A549 (cell line): Measurements from ENCODE around the gene STX18. TPM values are rescaled to one million over a fixed set of nuclear protein-coding genes. Genes with fewer than 3 reads are reported as not detected.

Experiments used
- ATAC-seq, 2 experiments: fragments of 200-7000 bp in 1 of 2; fragments of >200 bp in 1 of 2; cut with Nextera tagmentation in 1 of 2; cut with Tn5 transposase in 1 of 2; 3 replicates each; pipeline versions ENCODE4 v1.8.0 to v1.9.1; 2018 to 2020; ENCODE audit warnings: mild to moderate bottlenecking in 1 of 2, moderate library complexity in 1 of 2
- CTCF ChIA-PET: fragments of 300-600 bp; sonication (Branson Sonifier 250); formaldehyde crosslinking; extraction: SDS; loops from one replicate; lab custom pipeline; 2021; ENCODE audit warnings: antibody characterized with exemption, inconsistent platforms; lab: Yijun Ruan, JAX
- POLR2A ChIA-PET: fragments of 350-600 bp; formaldehyde crosslinking; extraction: SDS; loops from one replicate; lab custom pipeline; 2021; ENCODE audit warnings: antibody characterized with exemption, inconsistent platforms; lab: Yijun Ruan, JAX
- DNase-seq, 2 experiments: peaks; one replicate each; pipeline versions ENCODE4 v3.0.0 to v3.0.0-alpha.2; 2011 to 2016; ENCODE audit warnings: low read depth in 1 of 2, low spot score in 1 of 2
- FAIRE-seq: peaks from 2 replicates; lab custom pipeline; 2011; peaks lifted over from hg19 to GRCh38; lab: Jason Lieb, UNC
- H3K27ac ChIP-seq, 2 experiments: fragments of >200 bp; sonication (Bioruptor Twin); formaldehyde crosslinking; 3 replicates each; pipeline ENCODE4 v1.5.1; 2016 to 2017
- H3K4me1 ChIP-seq: fragments of >200 bp; sonication (Bioruptor Twin); formaldehyde crosslinking; 3 replicates; pipeline ENCODE4 v1.6.1; 2016
- H3K4me2 ChIP-seq: fragments of >200 bp; sonication (Bioruptor Twin); formaldehyde crosslinking; 3 replicates; pipeline ENCODE4 v1.6.1; 2016
- H3K4me3 ChIP-seq: fragments of >200 bp; sonication (Bioruptor Twin); formaldehyde crosslinking; 3 replicates; pipeline ENCODE4 v1.5.1; 2016
- H3K9me3 ChIP-seq: fragments of >200 bp; sonication (Bioruptor Twin); formaldehyde crosslinking; 3 replicates; pipeline ENCODE4 v1.6.1; 2016
- ATOH8 ChIP-seq: fragments of 250-450 bp; sonication (Bioruptor Pico); IDR thresholded peaks from 2 replicates; pipeline ENCODE4 v1.5.0; 2020; ENCODE audit warnings: low read depth, mild to moderate bottlenecking, moderate library complexity
- BHLHE40 ChIP-seq: IDR thresholded peaks from 2 replicates; pipeline ENCODE4 v1.6.1; 2012; ENCODE audit warnings: low read depth, low read length, inconsistent platforms
- CBX2 ChIP-seq: fragments of 200-600 bp; sonication (generic); IDR thresholded peaks from 2 replicates; pipeline ENCODE4 v1.6.1; 2016; ENCODE audit warnings: low read depth, mild to moderate bottlenecking, borderline replicate concordance
- CEBPB ChIP-seq, 2 experiments: fragments of >200 bp in 1 of 2; sonication (Bioruptor Twin) in 1 of 2; formaldehyde crosslinking in 1 of 2; IDR thresholded peaks; 2 replicates each; pipeline ENCODE4 v1.6.1; 2012 to 2016
- EHF ChIP-seq: fragments of 250-450 bp; sonication (Bioruptor Pico); IDR thresholded peaks from 2 replicates; pipeline ENCODE4 v1.5.0; 2020; ENCODE audit warnings: mild to moderate bottlenecking
- ELK1 ChIP-seq: fragments of 150-350 bp; IDR thresholded peaks from 2 replicates; pipeline ENCODE4 v1.6.1; 2014; ENCODE audit warnings: low read depth, mild to moderate bottlenecking, low read length
- ESRRA ChIP-seq: fragments of 150-350 bp; IDR thresholded peaks from 2 replicates; pipeline ENCODE4 v1.6.1; 2014; ENCODE audit warnings: mild to moderate bottlenecking, low read length, borderline replicate concordance
- FOSL2 ChIP-seq, 2 experiments: fragments of 450-650 bp in 1 of 2; fragments of >200 bp in 1 of 2; sonication (Bioruptor Twin) in 1 of 2; formaldehyde crosslinking; IDR thresholded peaks; 2 replicates each; pipeline versions ENCODE4 v1.5.0 to v1.6.1; 2016 to 2020; ENCODE audit warnings: mild to moderate bottlenecking in 1 of 2, moderate library complexity in 1 of 2
- GATA3 ChIP-seq: IDR thresholded peaks from 2 replicates; pipeline ENCODE4 v1.6.1; 2012; ENCODE audit warnings: borderline replicate concordance
- HDAC2 ChIP-seq: fragments of 200-600 bp; sonication (generic); IDR thresholded peaks from 2 replicates; pipeline ENCODE4 v1.6.1; 2016
- HMGXB4 ChIP-seq: fragments of 250-450 bp; sonication (Bioruptor Pico); IDR thresholded peaks from 2 replicates; pipeline ENCODE4 v1.5.0; 2021; ENCODE audit warnings: mild to moderate bottlenecking, moderate library complexity, borderline replicate concordance
- HOXB13 ChIP-seq: fragments of 250-450 bp; sonication (Bioruptor Pico); IDR thresholded peaks from 2 replicates; pipeline ENCODE4 v1.5.0; 2020; ENCODE audit warnings: low read depth, mild to moderate bottlenecking, moderate library complexity
- HOXB5 ChIP-seq: fragments of 250-450 bp; sonication (Bioruptor Pico); IDR thresholded peaks from 2 replicates; pipeline ENCODE4 v1.5.0; 2020; ENCODE audit warnings: mild to moderate bottlenecking, moderate library complexity
- JUNB ChIP-seq: fragments of >200 bp; sonication (Bioruptor Twin); formaldehyde crosslinking; IDR thresholded peaks from 2 replicates; pipeline ENCODE4 v1.6.1; 2016
- KDM5A ChIP-seq: fragments of 200-600 bp; sonication (generic); IDR thresholded peaks from 2 replicates; pipeline ENCODE4 v1.6.1; 2016; ENCODE audit warnings: antibody characterized with exemption, mild to moderate bottlenecking
- MAFK ChIP-seq: fragments of 450-650 bp; IDR thresholded peaks from 2 replicates; pipeline ENCODE4 v1.6.1; 2014; ENCODE audit not compliant: partially characterized antibody
- MAX ChIP-seq: IDR thresholded peaks from 2 replicates; pipeline ENCODE4 v1.6.1; 2012
- MYC ChIP-seq: IDR thresholded peaks from 2 replicates; pipeline ENCODE4 v1.6.1; 2012; ENCODE audit warnings: mild to moderate bottlenecking, inconsistent platforms, low read length, improper control_type of control experiment, borderline replicate concordance
- NPAS2 ChIP-seq: fragments of 250-450 bp; sonication (Bioruptor Pico); IDR thresholded peaks from 2 replicates; pipeline ENCODE4 v1.8.0; 2022; ENCODE audit warnings: mild to moderate bottlenecking, moderate library complexity, borderline replicate concordance
- NR3C1 ChIP-seq: fragments of >200 bp; sonication (Bioruptor Twin); formaldehyde crosslinking; IDR thresholded peaks from 3 replicates; pipeline ENCODE4 v1.6.1; 2017
- PHF8 ChIP-seq: fragments of 200-600 bp; sonication (generic); IDR thresholded peaks from 2 replicates; pipeline ENCODE4 v1.6.1; 2016; ENCODE audit warnings: low read depth, mild to moderate bottlenecking, antibody characterized with exemption, moderate library complexity, borderline replicate concordance
- RAD21 ChIP-seq, 2 experiments: fragments of >200 bp in 1 of 2; sonication (Bioruptor Twin) in 1 of 2; formaldehyde crosslinking in 1 of 2; IDR thresholded peaks in 1 of 2; conservative IDR thresholded peaks in 1 of 2; 2 replicates in 1 of 2; 3 replicates in 1 of 2; pipeline ENCODE4 v1.6.1; 2012 to 2018; ENCODE audit warnings: inconsistent platforms in 1 of 2
- RNF2 ChIP-seq: fragments of 200-600 bp; sonication (generic); IDR thresholded peaks from 2 replicates; pipeline ENCODE4 v1.6.1; 2016; ENCODE audit warnings: low read depth, mild to moderate bottlenecking, antibody characterized with exemption, moderate library complexity, borderline replicate concordance
- SREBF2 ChIP-seq: fragments of 450-650 bp; IDR thresholded peaks from 2 replicates; pipeline ENCODE4 v1.6.1; 2014; ENCODE audit warnings: mild to moderate bottlenecking, moderate library complexity
- TFCP2L1 ChIP-seq: fragments of 250-450 bp; sonication (Bioruptor Pico); IDR thresholded peaks from 2 replicates; pipeline ENCODE4 v1.5.0; 2021; ENCODE audit warnings: mild to moderate bottlenecking
- TP53 ChIP-seq: fragments of 250-450 bp; sonication (Bioruptor Pico); IDR thresholded peaks from 2 replicates; pipeline ENCODE4 v1.5.0; 2021; ENCODE audit warnings: mild to moderate bottlenecking, moderate library complexity
- ZSCAN20 ChIP-seq: fragments of 250-450 bp; sonication (Bioruptor Pico); IDR thresholded peaks from 2 replicates; pipeline ENCODE4 v1.8.0; 2022; ENCODE audit warnings: mild to moderate bottlenecking, moderate library complexity
- WGBS: methylation state at CpG from one replicate; pipeline ENCODE4 v1.1.6; 2017; ENCODE audit errors: missing lambda C conversion rate; 5-methylcytosine and 5-hydroxymethylcytosine counted together
- polyA minus RNA-seq: library from RNA; depleted of rRNA, polyadenylated mRNA; stranded (reverse); fragments of >200 nt; gene quantifications from 2 replicates; pipeline ENCODE4 v1.2.3, GENCODE V29; 2011; rRNA and poly(A)+ RNA removed
- polyA plus RNA-seq, 4 experiments: library from polyadenylated mRNA; depleted of rRNA in 3 of 4; stranded (reverse); fragments of >200 nt; fragmentation: RNase III in 1 of 4; extraction: RNeasy Plus Mini Kit Qiagen cat#74134 plus additional on column Dnase treatment in 1 of 4; gene quantifications; 2 replicates in 3 of 4; 3 replicates in 1 of 4; pipeline ENCODE4 v1.2.3, GENCODE V29; 2011 to 2017
- TF ChIP-seq, protein P1 (sequence below): fragments of >200 bp; sonication (Bioruptor Twin); formaldehyde crosslinking; IDR thresholded peaks from 3 replicates; pipeline ENCODE4 v1.5.1; 2016
- TF ChIP-seq, protein P2 (sequence below): fragments of 450-650 bp; IDR thresholded peaks from 2 replicates; pipeline ENCODE4 v1.6.1; 2014; ENCODE audit warnings: antibody characterized with exemption
- TF ChIP-seq, protein P3 (sequence below): IDR thresholded peaks from 2 replicates; pipeline ENCODE4 v1.6.1; 2012; ENCODE audit warnings: low read depth, borderline replicate concordance

Gene STX18
- 15.1 and 19.6 TPM in 2 replicates for polyA plus RNA-seq (2011; rRNA removed)
- 12.6 and 15.1 TPM in 2 replicates for polyA plus RNA-seq (2012; cell fraction: cytosol; rRNA removed)
- polyA plus RNA-seq (2012; cell fraction: nucleus; rRNA removed): 15.1 and 28.4 TPM in 2 replicates
- polyA plus RNA-seq (2017; fragmentation: RNase III; extraction: RNeasy Plus Mini Kit Qiagen cat#74134 plus additional on column Dnase treatment): 13.4 to 15.5 TPM (median 14.8 TPM) in 3 replicates
- 15.6 and 17.6 TPM in 2 replicates for polyA minus RNA-seq

DNA sequence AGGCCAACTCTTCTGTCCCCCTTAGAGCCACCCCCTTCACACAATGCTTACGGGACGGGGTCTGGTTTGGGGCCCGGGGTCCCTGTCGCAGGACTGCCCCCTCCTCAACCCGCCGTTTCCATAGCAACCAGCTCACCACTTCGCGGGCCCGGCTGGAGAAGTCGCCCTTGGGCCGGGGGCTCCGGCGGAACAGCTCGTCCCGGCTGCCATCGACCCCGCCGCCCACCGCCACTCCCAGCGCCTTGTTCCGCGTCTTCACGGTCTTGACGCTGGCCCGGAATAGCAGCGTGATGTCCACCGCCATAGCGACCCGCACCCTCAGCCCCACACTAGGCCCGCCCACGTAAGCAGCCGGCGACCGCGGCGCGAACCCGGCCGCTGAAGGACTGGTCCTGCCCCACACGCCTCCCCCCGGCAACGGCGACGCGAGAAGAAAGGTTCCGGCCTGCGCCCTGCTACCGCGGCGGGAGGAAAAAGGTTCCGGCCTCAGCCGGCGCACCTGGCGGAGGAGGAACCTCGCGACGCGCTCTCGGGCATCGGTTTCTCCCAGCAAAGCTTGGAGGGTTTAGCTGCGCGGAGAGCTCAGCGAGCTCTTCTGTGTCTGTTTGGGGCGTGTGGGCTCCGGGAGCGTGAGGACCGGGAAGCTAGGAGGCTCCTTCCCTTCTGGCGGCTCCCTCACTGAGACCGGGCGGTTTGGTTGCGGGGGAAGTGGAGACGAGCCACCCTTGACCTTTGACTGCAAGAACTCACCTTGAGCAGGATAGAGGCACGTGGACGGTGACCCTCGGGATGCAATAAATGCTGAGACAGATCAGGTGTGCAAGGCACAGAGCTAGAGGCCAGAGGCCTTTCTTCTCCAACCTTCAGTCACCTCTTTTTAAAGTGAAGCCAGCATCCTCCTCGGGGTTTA, at the start of gene STX18:
TSS of gene STX18 (minus strand) at position 388 of the 910 bp plus-strand sequence. CDS start at position 304, 84 bp downstream.
- FAIRE-seq: no peak
- ChIA-PET POLR2A (interaction anchor here (0.7 to 1.7 kb wide), 2 partner anchors 22 to 33 kb away, joined by 3 to 4 read pairs; no protein-coding TSS in a partner anchor), CTCF (interaction anchor here (1.2 to 1.5 kb wide), 2 partner anchors 32 to 54 kb away, joined by 3 to 5 read pairs; no protein-coding TSS in a partner anchor)
- H3K4me1 ChIP-seq: peaks cover 15% of the 10 kb centered on the region; the same call in 2 of the 3 replicates
- 3% methylated on average over 16 of the region's 76 CpGs for WGBS
- H3K27ac ChIP-seq: peak within 1 kb of the TSS; percentile 81 to 99
- ATAC-seq: peak; percentile 97 to 99
- peak within 1 kb of the TSS; percentile 98 for H3K4me2 ChIP-seq
- H3K4me3 ChIP-seq: peak within 1 kb of the TSS; percentile 93
- H3K9me3 ChIP-seq: no peaks in the 10 kb centered on the region
- peak; percentile 71 to 88 for DNase-seq
- no peak for TF ChIP-seq RNF2
- TF ChIP-seq RAD21 (conservative IDR thresholded peaks at IDR 0.05 in 1 of 2, IDR thresholded peaks at IDR 0.05 in 1 of 2): 0 out of 5 replicates have a peak, but pooled peaks of 1 of the 2 experiments have one; percentile 20
- TF ChIP-seq, protein P1, sequence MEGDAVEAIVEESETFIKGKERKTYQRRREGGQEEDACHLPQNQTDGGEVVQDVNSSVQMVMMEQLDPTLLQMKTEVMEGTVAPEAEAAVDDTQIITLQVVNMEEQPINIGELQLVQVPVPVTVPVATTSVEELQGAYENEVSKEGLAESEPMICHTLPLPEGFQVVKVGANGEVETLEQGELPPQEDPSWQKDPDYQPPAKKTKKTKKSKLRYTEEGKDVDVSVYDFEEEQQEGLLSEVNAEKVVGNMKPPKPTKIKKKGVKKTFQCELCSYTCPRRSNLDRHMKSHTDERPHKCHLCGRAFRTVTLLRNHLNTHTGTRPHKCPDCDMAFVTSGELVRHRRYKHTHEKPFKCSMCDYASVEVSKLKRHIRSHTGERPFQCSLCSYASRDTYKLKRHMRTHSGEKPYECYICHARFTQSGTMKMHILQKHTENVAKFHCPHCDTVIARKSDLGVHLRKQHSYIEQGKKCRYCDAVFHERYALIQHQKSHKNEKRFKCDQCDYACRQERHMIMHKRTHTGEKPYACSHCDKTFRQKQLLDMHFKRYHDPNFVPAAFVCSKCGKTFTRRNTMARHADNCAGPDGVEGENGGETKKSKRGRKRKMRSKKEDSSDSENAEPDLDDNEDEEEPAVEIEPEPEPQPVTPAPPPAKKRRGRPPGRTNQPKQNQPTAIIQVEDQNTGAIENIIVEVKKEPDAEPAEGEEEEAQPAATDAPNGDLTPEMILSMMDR: no peak
- TF ChIP-seq, protein P2, sequence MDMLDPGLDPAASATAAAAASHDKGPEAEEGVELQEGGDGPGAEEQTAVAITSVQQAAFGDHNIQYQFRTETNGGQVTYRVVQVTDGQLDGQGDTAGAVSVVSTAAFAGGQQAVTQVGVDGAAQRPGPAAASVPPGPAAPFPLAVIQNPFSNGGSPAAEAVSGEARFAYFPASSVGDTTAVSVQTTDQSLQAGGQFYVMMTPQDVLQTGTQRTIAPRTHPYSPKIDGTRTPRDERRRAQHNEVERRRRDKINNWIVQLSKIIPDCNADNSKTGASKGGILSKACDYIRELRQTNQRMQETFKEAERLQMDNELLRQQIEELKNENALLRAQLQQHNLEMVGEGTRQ: no peak
- TF ChIP-seq HOXB13: no peak
- 0 out of 2 replicates have a peak, but pooled peaks have one; percentile 28 for TF ChIP-seq EHF
- TF ChIP-seq FOSL2 (IDR thresholded peaks at IDR 0.05): no peak
- peak; percentile 40; the same call in 1 of the 2 replicates for TF ChIP-seq FOSL2 (CRISPR knock-in tag; IDR thresholded peaks at IDR 0.05)
- TF ChIP-seq CEBPB (IDR thresholded peaks at IDR 0.05): peak in 1 of 2 experiments; percentile 17; a peak in 1 of 4 replicates
- TF ChIP-seq HDAC2: 0 out of 2 replicates have a peak, but pooled peaks have one; percentile 17
- no peak for TF ChIP-seq TP53 (CRISPR knock-in tag)
- no peak for TF ChIP-seq NPAS2 (CRISPR knock-in tag)
- no peak for TF ChIP-seq TFCP2L1 (CRISPR knock-in tag)
- TF ChIP-seq BHLHE40: no peak
- TF ChIP-seq, protein P3, sequence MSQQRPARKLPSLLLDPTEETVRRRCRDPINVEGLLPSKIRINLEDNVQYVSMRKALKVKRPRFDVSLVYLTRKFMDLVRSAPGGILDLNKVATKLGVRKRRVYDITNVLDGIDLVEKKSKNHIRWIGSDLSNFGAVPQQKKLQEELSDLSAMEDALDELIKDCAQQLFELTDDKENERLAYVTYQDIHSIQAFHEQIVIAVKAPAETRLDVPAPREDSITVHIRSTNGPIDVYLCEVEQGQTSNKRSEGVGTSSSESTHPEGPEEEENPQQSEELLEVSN: peak; percentile 86
- TF ChIP-seq SREBF2: no peak
- TF ChIP-seq ZSCAN20 (CRISPR knock-in tag): no peak
- 0 out of 2 replicates have a peak, but pooled peaks have one; percentile 44 for TF ChIP-seq GATA3
- peak; percentile 82; the same call in 1 of the 2 replicates for TF ChIP-seq ATOH8 (CRISPR knock-in tag)
- TF ChIP-seq KDM5A: peak; percentile 80
- no peak for TF ChIP-seq JUNB
- TF ChIP-seq PHF8: peak; percentile 85
- no peak for TF ChIP-seq CBX2
- TF ChIP-seq HOXB5 (CRISPR knock-in tag): no peak
- TF ChIP-seq MAX: peak; percentile 95
- TF ChIP-seq ELK1: no peak
- no peak for TF ChIP-seq MAFK
- peak; percentile 82 for TF ChIP-seq ESRRA
- peak; percentile 41; the same call in 1 of the 2 replicates for TF ChIP-seq HMGXB4
- TF ChIP-seq MYC: 0 out of 2 replicates have a peak, but pooled peaks have one; percentile 48
- no peak for TF ChIP-seq NR3C1
